HEK293T (cell line): Measurements from ENCODE around the gene SHC4.

Source experiments
- ARNT ChIP-seq: fragments of 450-650 bp; IDR thresholded peaks from 2 replicates; pipeline ENCODE4 v1.6.1; 2017; ENCODE audit warnings: mild to moderate bottlenecking
- CTBP1 ChIP-seq: fragments of 450-650 bp; IDR thresholded peaks from 2 replicates; pipeline ENCODE4 v1.6.1; 2016; ENCODE audit warnings: borderline replicate concordance
- SP1 ChIP-seq: fragments of 450-650 bp; IDR thresholded peaks from 2 replicates; pipeline ENCODE4 v1.6.1; 2017

GRCh38 chr15:48883699-48884098 is 80.0 kb downstream of the SHC4 start:
- no peak for TF ChIP-seq SP1
- no peak for TF ChIP-seq CTBP1
- no peak for TF ChIP-seq ARNT
